ENCODE measurements around the gene TMEM97. TPM values are rescaled to one million over a fixed set of nuclear protein-coding genes. Genes with fewer than 3 reads are reported as not detected.

Gene TMEM97
- total and polyA plus RNA-seq, 2 experiments from 2014 or later: 63.6 to 66.9 TPM

- Histone ChIP-seq H3K4me3 (no peak overlapping the region), H4K20me1 (ENCODE audit: insufficient read depth, poor library complexity, severe bottlenecking) (no peaks in the 10 kb centered on the region), H2AFZ (no peak overlapping the region), H3K4me1 (ENCODE audit: insufficient read depth) (peaks cover 7% of the 10 kb centered on the region), H3K4me2 (no peak overlapping the region), H3K79me2 (peaks cover 4% of the 10 kb centered on the region), H3K36me3 (replicated peaks; ENCODE audit: insufficient read depth, low read depth) (no peaks in the 10 kb centered on the region), H3K9me2 (replicated peaks; ENCODE audit: insufficient read depth) (no peaks in the 10 kb centered on the region), H3K9me3 (ENCODE audit: low read depth) (no peaks in the 10 kb centered on the region), H3K27me3 (no peaks in the 10 kb centered on the region), H3K27ac (no peak overlapping the region)
- DNase-seq (ENCODE audit: low spot score): no peak
- no peak for TF ChIP-seq CTCF (IDR thresholded peaks at IDR 0.05; ENCODE audit: poor library complexity)
- TF ChIP-seq EZH2 (IDR thresholded peaks at IDR 0.05; ENCODE audit: borderline replicate concordance): no peak
- TF ChIP-seq EZH2phosphoT487 (IDR thresholded peaks at IDR 0.05; ENCODE audit: low read depth, severe bottlenecking, unreplicated experiment): no peak
- WGBS (ENCODE audit: low lambda C conversion rate, missing lambda C conversion rate): 91% methylated on average over 8 of the region's 8 CpGs
Observed at GRCh38 chr17:28363776-28364650, 45.0 kb downstream of the TMEM97 start.

GRCh38 chr17:28364665-28365363 lies 45.8 kb downstream of the TMEM97 start, which contains the start of gene SEBOX:
Gene SEBOX, minus strand, starts transcription at chr17:28365199. Its CDS starts 48 bp downstream, at chr17:28365151.
- Histone ChIP-seq H3K4me3 (no peak within 1 kb of the TSS), H3K4me2 (no peak within 1 kb of the TSS), H3K4me1 (ENCODE audit: insufficient read depth) (peaks cover 10% of the 10 kb centered on the region), H3K27ac (no peak within 1 kb of the TSS), H3K27me3 (no peaks in the 10 kb centered on the region), H3K36me3 (replicated peaks; ENCODE audit: insufficient read depth, low read depth) (no peaks in the 10 kb centered on the region), H3K9me2 (replicated peaks; ENCODE audit: insufficient read depth) (no peaks in the 10 kb centered on the region), H4K20me1 (ENCODE audit: insufficient read depth, poor library complexity, severe bottlenecking) (no peaks in the 10 kb centered on the region), H3K79me2 (no peaks in the 10 kb centered on the region), H3K9me3 (ENCODE audit: low read depth) (no peaks in the 10 kb centered on the region), H2AFZ (no peak within 1 kb of the TSS)
- TF ChIP-seq EZH2 (IDR thresholded peaks at IDR 0.05; ENCODE audit: borderline replicate concordance) (no peak), EZH2phosphoT487 (IDR thresholded peaks at IDR 0.05; ENCODE audit: low read depth, severe bottlenecking, unreplicated experiment) (no peak), CTCF (IDR thresholded peaks at IDR 0.05; ENCODE audit: poor library complexity) (no peak)
- DNase-seq (ENCODE audit: low spot score): no peak
- 97% methylated on average over 13 of the region's 13 CpGs for whole genome bisulfite sequencing (ENCODE audit: low lambda C conversion rate, missing lambda C conversion rate)

GRCh38 chr17:28365487-28365886 lies 46.5 kb downstream of the TMEM97 start:
- DNase-seq (ENCODE audit: low spot score): no peak
- Histone ChIP-seq H4K20me1 (ENCODE audit: insufficient read depth, poor library complexity, severe bottlenecking) (no peaks in the 10 kb centered on the region), H3K4me3 (no peak overlapping the region), H3K9me2 (replicated peaks; ENCODE audit: insufficient read depth) (no peaks in the 10 kb centered on the region), H3K27me3 (no peaks in the 10 kb centered on the region), H3K4me2 (no peak overlapping the region), H3K27ac (no peak overlapping the region), H3K79me2 (no peaks in the 10 kb centered on the region), H3K36me3 (replicated peaks; ENCODE audit: insufficient read depth, low read depth) (no peaks in the 10 kb centered on the region), H2AFZ (no peak overlapping the region), H3K9me3 (ENCODE audit: low read depth) (no peaks in the 10 kb centered on the region), H3K4me1 (ENCODE audit: insufficient read depth) (peaks cover 14% of the 10 kb centered on the region)
- 89% methylated on average over 3 of the region's 3 CpGs for WGBS (ENCODE audit: low lambda C conversion rate, missing lambda C conversion rate)
- no peak for TF ChIP-seq CTCF (IDR thresholded peaks at IDR 0.05; ENCODE audit: poor library complexity)

Measured in hepatocyte (in vitro differentiated cells).